Measurements from ENCODE around the gene POU3F1.

POU3F1 gene

GRCh38 chr1:38046333-38046883 is at the start of gene POU3F1:
Gene POU3F1, minus strand, starts transcription at chr1:38046793. Its CDS starts 50 bp downstream, at chr1:38046743.
- TF ChIP-seq POLR2A (IDR thresholded peaks at IDR 0.05; ENCODE audit: low read depth, low read length), result peak; percentile 14; the same call in 1 of the 2 replicates
- DNase-seq (ENCODE audit: insufficient read length, low spot score) (no peak), FAIRE-seq (no peak)

GRCh38 chr1:38095454-38095931 is 48.9 kb upstream of the POU3F1 start:
- FAIRE-seq, result no peak
- no peak for TF ChIP-seq POLR2A (IDR thresholded peaks at IDR 0.05; ENCODE audit: low read depth, low read length)
- DNase-seq (ENCODE audit: insufficient read length, low spot score), result no peak

GRCh38 chr1:38094711-38095290 is 48.2 kb upstream of the POU3F1 start:
- no peak for FAIRE-seq
- no peak for DNase-seq (ENCODE audit: insufficient read length, low spot score)
- no peak for TF ChIP-seq POLR2A (IDR thresholded peaks at IDR 0.05; ENCODE audit: low read depth, low read length)

GRCh38 chr1:38093569-38094520 is 47.3 kb upstream of the POU3F1 start:
- DNase-seq (ENCODE audit: insufficient read length, low spot score) (no peak), FAIRE-seq (no peak)
- no peak for TF ChIP-seq POLR2A (IDR thresholded peaks at IDR 0.05; ENCODE audit: low read depth, low read length)

- DNase-seq (ENCODE audit: insufficient read length, low spot score), result no peak
Observed at GRCh38 chr1:38092256-38092655, 45.7 kb upstream of the POU3F1 start.

GRCh38 chr1:38090796-38091195 is 44.2 kb upstream of the POU3F1 start:
- no peak for DNase-seq (ENCODE audit: insufficient read length, low spot score)
- TF ChIP-seq POLR2A (IDR thresholded peaks at IDR 0.05; ENCODE audit: low read depth, low read length), result no peak
- no peak for FAIRE-seq

More at GRCh38 chr1:38092256-38092655, 45.7 kb upstream of the POU3F1 start:
- TF ChIP-seq POLR2A (IDR thresholded peaks at IDR 0.05; ENCODE audit: low read depth, low read length), result no peak
- FAIRE-seq, result no peak

- TF ChIP-seq POLR2A (IDR thresholded peaks at IDR 0.05; ENCODE audit: low read depth, low read length), result no peak
- no peak for FAIRE-seq
- DNase-seq (ENCODE audit: insufficient read length, low spot score), result no peak
Observed at GRCh38 chr1:38089712-38090360, 43.2 kb upstream of the POU3F1 start.

GRCh38 chr1:38088791-38089190 is 42.2 kb upstream of the POU3F1 start:
- no peak for TF ChIP-seq POLR2A (IDR thresholded peaks at IDR 0.05; ENCODE audit: low read depth, low read length)
- FAIRE-seq (no peak), DNase-seq (ENCODE audit: insufficient read length, low spot score) (no peak)

- DNase-seq (ENCODE audit: insufficient read length, low spot score) (no peak), FAIRE-seq (no peak)
- TF ChIP-seq POLR2A (IDR thresholded peaks at IDR 0.05; ENCODE audit: low read depth, low read length), result no peak
Observed at GRCh38 chr1:38088366-38088765, 41.8 kb upstream of the POU3F1 start.

GRCh38 chr1:38087676-38088075 is 41.1 kb upstream of the POU3F1 start:
- no peak for DNase-seq (ENCODE audit: insufficient read length, low spot score)
- no peak for TF ChIP-seq POLR2A (IDR thresholded peaks at IDR 0.05; ENCODE audit: low read depth, low read length)
- no peak for FAIRE-seq

GRCh38 chr1:38085666-38086330 is 39.2 kb upstream of the POU3F1 start:
- DNase-seq (ENCODE audit: insufficient read length, low spot score), result no peak
- FAIRE-seq, result no peak
- no peak for TF ChIP-seq POLR2A (IDR thresholded peaks at IDR 0.05; ENCODE audit: low read depth, low read length)

GRCh38 chr1:38084700-38085099 is 38.1 kb upstream of the POU3F1 start:
- DNase-seq (ENCODE audit: insufficient read length, low spot score) (no peak), FAIRE-seq (no peak)
- no peak for TF ChIP-seq POLR2A (IDR thresholded peaks at IDR 0.05; ENCODE audit: low read depth, low read length)

- FAIRE-seq, result no peak
- TF ChIP-seq POLR2A (IDR thresholded peaks at IDR 0.05; ENCODE audit: low read depth, low read length), result no peak
- DNase-seq (ENCODE audit: insufficient read length, low spot score), result no peak
Observed at GRCh38 chr1:38084113-38084512, 37.5 kb upstream of the POU3F1 start.
